GM23338 (cell line): ENCODE measurements around the gene ELF5. TPM values are rescaled to one million over a fixed set of nuclear protein-coding genes. Genes with fewer than 3 reads are reported as not detected.

Experiments used
- ATAC-seq: fragments of 200-7000 bp; cut with Tn5 transposase; 3 replicates; pipeline ENCODE4 v1.9.1; 2020
- DNase-seq: peaks from one replicate; pipeline ENCODE4 v3.0.0-alpha.2; 2015; ENCODE audit warnings: low spot score
- H2AFZ ChIP-seq: fragments of 200-600 bp; sonication (generic); 2 replicates; pipeline ENCODE4 v1.8.0; 2016; ENCODE audit warnings: antibody characterized with exemption, mild to moderate bottlenecking, moderate library complexity
- H3F3A ChIP-seq: fragments of 200-600 bp; sonication (generic); replicated peaks from 2 replicates; pipeline ENCODE4 v1.8.0; 2017; ENCODE audit warnings: antibody characterized with exemption, mixed run types, low read depth
- H3K27ac ChIP-seq: fragments of 200-600 bp; sonication (generic); 2 replicates; pipeline ENCODE4 v1.6.1; 2016; ENCODE audit warnings: low read depth
- H3K27me3 ChIP-seq: fragments of 200-600 bp; sonication (generic); 2 replicates; pipeline ENCODE4 v1.8.0; 2016; ENCODE audit warnings: mild to moderate bottlenecking, mixed run types, moderate library complexity; ENCODE audit not compliant: insufficient read depth
- H3K36me3 ChIP-seq: fragments of 200-600 bp; sonication (generic); 2 replicates; pipeline ENCODE4 v1.8.0; 2016; ENCODE audit warnings: mild to moderate bottlenecking; ENCODE audit not compliant: insufficient read depth
- H3K4me1 ChIP-seq: fragments of 200-600 bp; sonication (generic); 2 replicates; pipeline ENCODE4 v1.8.0; 2016; ENCODE audit warnings: mild to moderate bottlenecking, moderate library complexity; ENCODE audit not compliant: insufficient read depth
- H3K4me2 ChIP-seq: fragments of 200-600 bp; sonication (generic); 2 replicates; pipeline ENCODE4 v1.7.1; 2017; ENCODE audit warnings: mixed run types
- H3K4me3 ChIP-seq: fragments of 200-600 bp; sonication (generic); 2 replicates; pipeline ENCODE4 v1.6.1; 2016; ENCODE audit warnings: mixed run types
- H3K79me2 ChIP-seq: fragments of 200-600 bp; sonication (generic); replicated peaks from 2 replicates; pipeline ENCODE4 v1.8.0; 2017; ENCODE audit warnings: mild to moderate bottlenecking; ENCODE audit not compliant: insufficient read depth
- H3K9me2 ChIP-seq: fragments of 200-600 bp; sonication (generic); 2 replicates; pipeline ENCODE4 v1.8.0; 2017; ENCODE audit not compliant: insufficient read depth
- H4K20me1 ChIP-seq: fragments of 200-600 bp; sonication (generic); replicated peaks from 2 replicates; pipeline ENCODE4 v1.8.0; 2017; ENCODE audit warnings: mild to moderate bottlenecking; ENCODE audit not compliant: insufficient read depth
- H3K27ac Mint-ChIP-seq: 2 replicates; pipeline ENCODE4 v1.8.0; 2020; ENCODE audit warnings: inconsistent platforms, mild to moderate bottlenecking, moderate library complexity, mixed read lengths
- H3K27me3 Mint-ChIP-seq: 3 replicates; pipeline ENCODE4 v1.8.0; 2022; ENCODE audit warnings: low read depth, mild to moderate bottlenecking, moderate library complexity, mixed read lengths, inconsistent platforms; ENCODE audit not compliant: insufficient read depth, poor library complexity
- H3K36me3 Mint-ChIP-seq: 3 replicates; pipeline ENCODE4 v1.8.0; 2021; ENCODE audit warnings: low read depth, mild to moderate bottlenecking, inconsistent platforms, moderate library complexity, mixed read lengths
- H3K4me1 Mint-ChIP-seq: 3 replicates; pipeline ENCODE4 v1.8.0; 2020; ENCODE audit warnings: mild to moderate bottlenecking, inconsistent platforms, mixed read lengths
- H3K4me3 Mint-ChIP-seq: 3 replicates; pipeline ENCODE4 v1.8.0; 2021; ENCODE audit warnings: moderate library complexity, mild to moderate bottlenecking, inconsistent platforms, mixed read lengths
- H3K9me3 Mint-ChIP-seq: 3 replicates; pipeline ENCODE4 v1.8.0; 2020; ENCODE audit warnings: moderate library complexity, mild to moderate bottlenecking, inconsistent platforms, mixed read lengths
- CTCF ChIP-seq, 2 experiments: fragments of 200-600 bp in 1 of 2; sonication (generic) in 1 of 2; conservative IDR thresholded peaks; 2 replicates each; pipeline versions ENCODE4 v1.5.1 to v1.6.1; 2016 to 2017; ENCODE audit warnings: antibody characterized with exemption in 2 of 2, low read depth in 2 of 2, mild to moderate bottlenecking in 2 of 2, moderate library complexity in 1 of 2
- ETS1 ChIP-seq: IDR thresholded peaks from 2 replicates; pipeline ENCODE4 v1.6.1; 2016; ENCODE audit warnings: antibody characterized with exemption
- EZH2 ChIP-seq: fragments of 200-600 bp; sonication (generic); IDR thresholded peaks from one replicate; pipeline ENCODE4 v1.8.0; 2017; ENCODE audit warnings: antibody characterized with exemption, mild to moderate bottlenecking, low read depth; ENCODE audit not compliant: unreplicated experiment
- JUNB ChIP-seq: IDR thresholded peaks from one replicate; pipeline ENCODE4 v1.6.1; 2016; ENCODE audit warnings: antibody characterized with exemption; ENCODE audit not compliant: unreplicated experiment
- NANOG ChIP-seq: IDR thresholded peaks from 2 replicates; pipeline ENCODE4 v1.6.1; 2016; ENCODE audit warnings: antibody characterized with exemption, borderline replicate concordance
- POLR2AphosphoS5 ChIP-seq: IDR thresholded peaks from 2 replicates; pipeline ENCODE4 v1.6.1; 2016; ENCODE audit warnings: antibody characterized with exemption, low read depth
- REST ChIP-seq: IDR thresholded peaks from one replicate; pipeline ENCODE4 v1.6.1; 2018; ENCODE audit warnings: antibody characterized with exemption; ENCODE audit not compliant: unreplicated experiment
- STAT1 ChIP-seq: IDR thresholded peaks from one replicate; pipeline ENCODE4 v1.6.1; 2016; ENCODE audit warnings: antibody characterized with exemption; ENCODE audit not compliant: unreplicated experiment
- ZNF114 ChIP-seq: fragments of 250-450 bp; sonication (Bioruptor Pico); IDR thresholded peaks from 2 replicates; pipeline ENCODE4 v1.5.0; 2020; ENCODE audit warnings: mild to moderate bottlenecking, moderate library complexity
- ZNF331 ChIP-seq: fragments of 250-450 bp; sonication (Bioruptor Pico); IDR thresholded peaks from 2 replicates; pipeline ENCODE4 v1.5.0; 2020; ENCODE audit warnings: low read depth, mild to moderate bottlenecking, moderate library complexity
- polyA plus RNA-seq: library from polyadenylated mRNA; unstranded; fragments of >200 nt; fragmentation: Nextera tagmentation; extraction: Ambion mirVana; gene quantifications from 2 replicates; pipeline ENCODE4 v1.2.1, GENCODE V29; 2016
- total RNA-seq: library from RNA; depleted of rRNA; stranded (reverse); fragments of >200 nt; shearing (Covaris generic); gene quantifications from 2 replicates; pipeline ENCODE4 v1.2.3, GENCODE V29; 2014; rRNA removed

The ELF5 gene
- total and polyA plus RNA-seq, 2 experiments from 2014 or later = not detected

GRCh38 chr11:34432822-34433221, 80.8 kb downstream of the ELF5 start (continued):
- no peak for TF ChIP-seq ZNF331 (CRISPR knock-in tag)
- TF ChIP-seq NANOG = no peak
- TF ChIP-seq ZNF114 (CRISPR knock-in tag) = no peak
- TF ChIP-seq JUNB = no peak
- TF ChIP-seq ETS1 = no peak

- Histone ChIP-seq H3K4me2 (no peak overlapping the region), H4K20me1 (no peaks in the 10 kb centered on the region), H3K36me3 (no peaks in the 10 kb centered on the region), H3K4me1 (no peaks in the 10 kb centered on the region), H3K27me3 (no peaks in the 10 kb centered on the region), H3K4me3 (no peak overlapping the region), H3K9me2 (no peaks in the 10 kb centered on the region), H3K27ac (no peak overlapping the region), H3F3A (no peaks in the 10 kb centered on the region), H2AFZ (no peak overlapping the region), H3K79me2 (no peaks in the 10 kb centered on the region)
- DNase-seq (no peak), ATAC-seq (no peak)
- no peaks in the 10 kb centered on the region for H3K27me3 Mint-ChIP-seq
- no peak overlapping the region for H3K4me3 Mint-ChIP-seq
- H3K4me1 Mint-ChIP-seq = no peaks in the 10 kb centered on the region; the same call in 2 of the 3 replicates
- H3K27ac Mint-ChIP-seq = no peak overlapping the region
- H3K36me3 Mint-ChIP-seq = no peaks in the 10 kb centered on the region
- TF ChIP-seq JUNB (no peak), CTCF (conservative IDR thresholded peaks at IDR 0.05; ENCODE audit: low read depth in 2 of 2) (no peak), NANOG (no peak), REST (no peak), EZH2 (no peak), ETS1 (no peak), POLR2AphosphoS5 (no peak), STAT1 (no peak), ZNF331 (CRISPR knock-in tag) (no peak)
- no peaks in the 10 kb centered on the region for H3K9me3 Mint-ChIP-seq
Observed at GRCh38 chr11:34431979-34432378, 81.6 kb downstream of the ELF5 start.

Other genes with a start within 250 kb of the ELF5 start
- gene ABTB2, start 155.8 kb downstream of the ELF5 start, total RNA-seq = 9.9 and 12.1 TPM in 2 replicates
- gene ABTB2, start 155.8 kb downstream of the ELF5 start, polyA plus RNA-seq = 2.6 and 3.1 TPM in 2 replicates
- 24.0 and 24.3 TPM in 2 replicates for gene CAT, start 74.9 kb downstream of the ELF5 start, total RNA-seq
- 13.1 and 15.9 TPM in 2 replicates for gene CAT, start 74.9 kb downstream of the ELF5 start, polyA plus RNA-seq
- not detected in 2 replicates for gene EHF, start 107.3 kb upstream of the ELF5 start, total RNA-seq
- not detected in 2 replicates for gene EHF, start 107.3 kb upstream of the ELF5 start, polyA plus RNA-seq